ENCODE data around the gene FRYL. TPM values are rescaled to one million over a fixed set of nuclear protein-coding genes. Genes with fewer than 3 reads are reported as not detected.
"Not testable (repeated sequence)": the region's sequence is repeated elsewhere in the genome, so short reads cannot be mapped to it uniquely, and the experiment has no call there.

FRYL gene
- total and polyA plus RNA-seq, 9 donors, result 14.9 to 38.3 (median 20.3) TPM

DNA sequence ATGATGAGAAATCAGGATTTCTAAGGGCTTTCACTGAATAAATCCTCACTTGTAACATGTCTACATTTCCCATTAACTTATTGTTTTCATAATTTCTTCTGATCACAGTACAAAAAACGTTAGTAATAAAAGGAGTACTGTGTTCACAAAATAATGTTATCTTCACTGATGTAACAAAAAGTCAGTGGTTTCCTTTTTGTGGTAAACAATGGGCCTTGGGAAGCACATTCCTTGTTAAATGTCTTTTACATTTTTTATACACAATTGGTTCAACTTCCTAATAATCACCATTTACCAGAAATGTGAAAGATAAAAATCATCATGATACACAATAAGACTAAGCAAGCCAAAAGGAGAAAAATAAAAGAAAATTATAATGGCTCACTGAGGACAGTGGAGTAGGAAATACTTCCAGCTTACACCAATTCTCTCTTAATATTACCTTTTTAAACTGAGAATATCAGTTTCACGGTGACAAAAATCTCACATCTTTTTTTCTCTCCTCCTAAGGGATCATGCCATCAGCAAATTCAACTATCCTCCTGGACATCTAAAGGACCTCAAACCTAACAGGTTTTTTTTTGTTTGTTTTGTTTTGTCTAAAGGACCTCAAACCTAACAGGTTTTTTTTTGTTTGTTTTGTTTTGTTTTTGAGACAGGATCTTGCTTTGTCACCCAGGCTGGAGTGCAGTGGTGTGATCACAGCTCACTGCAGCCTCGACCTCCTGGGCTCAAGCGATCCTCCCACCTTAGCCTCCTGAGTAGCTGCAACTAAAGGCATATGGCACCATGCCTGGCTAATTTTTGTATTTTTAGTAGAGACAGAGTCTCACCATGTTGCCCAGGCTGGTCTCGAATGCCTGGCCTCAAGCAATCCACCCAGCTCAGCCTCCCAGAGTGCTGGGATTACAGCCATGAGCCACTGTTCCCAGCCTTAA is 57.3 kb downstream of the FRYL start:
- H3K27ac ChIP-seq (ENCODE audit: low read length), result no peak overlapping the region
- no peaks in the 10 kb centered on the region for H3K4me1 ChIP-seq (ENCODE audit: control insufficient read depth, insufficient read depth, low read length)
- WGBS (ENCODE audit: insufficient coverage), result 31% methylated on average over 1 of the region's 5 CpGs
- no peak for DNase-seq
- no peaks in the 10 kb centered on the region for H3K36me3 ChIP-seq (ENCODE audit: control insufficient read depth, insufficient read depth, low read length)
- H3K9me3 ChIP-seq (replicated peaks; ENCODE audit: control insufficient read depth, low read depth, low read length), result no peaks in the 10 kb centered on the region
- H3K27me3 ChIP-seq (ENCODE audit: control insufficient read depth, insufficient read depth, low read length), result no peaks in the 10 kb centered on the region
- no peak overlapping the region for H3K4me3 ChIP-seq (ENCODE audit: low read length)

DNA sequence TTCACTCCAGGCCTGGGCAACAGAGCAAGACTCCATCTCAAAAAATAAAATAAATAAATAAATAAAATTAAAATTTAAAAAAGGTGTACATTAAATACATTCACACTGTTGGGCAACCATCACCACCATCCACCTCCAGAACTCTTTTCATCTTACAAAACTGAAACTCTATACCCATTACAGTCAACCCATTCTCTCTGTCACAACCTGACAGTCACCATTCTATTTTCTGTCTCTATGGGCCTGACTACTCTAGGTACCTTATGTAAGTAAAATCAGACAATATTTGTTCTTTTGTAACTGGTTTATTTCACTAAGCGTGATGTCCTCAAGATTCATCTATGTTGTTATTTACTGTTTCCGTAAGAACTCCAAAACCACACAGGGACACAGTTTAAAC is 59.6 kb downstream of the FRYL start:
- no peaks in the 10 kb centered on the region for H3K36me3 ChIP-seq (ENCODE audit: control insufficient read depth, insufficient read depth, low read length)
- no peaks in the 10 kb centered on the region for H3K4me1 ChIP-seq (ENCODE audit: control insufficient read depth, insufficient read depth, low read length)
- no peak overlapping the region for H3K4me3 ChIP-seq (ENCODE audit: low read length)
- WGBS (ENCODE audit: insufficient coverage), result no CpG with 5 or more reads among the region's 2 CpGs
- DNase-seq, result no peak
- no peaks in the 10 kb centered on the region for H3K27me3 ChIP-seq (ENCODE audit: control insufficient read depth, insufficient read depth, low read length)
- H3K9me3 ChIP-seq (replicated peaks; ENCODE audit: control insufficient read depth, low read depth, low read length), result peaks cover 5% of the 10 kb centered on the region
- no peak overlapping the region for H3K27ac ChIP-seq (ENCODE audit: low read length)

DNA sequence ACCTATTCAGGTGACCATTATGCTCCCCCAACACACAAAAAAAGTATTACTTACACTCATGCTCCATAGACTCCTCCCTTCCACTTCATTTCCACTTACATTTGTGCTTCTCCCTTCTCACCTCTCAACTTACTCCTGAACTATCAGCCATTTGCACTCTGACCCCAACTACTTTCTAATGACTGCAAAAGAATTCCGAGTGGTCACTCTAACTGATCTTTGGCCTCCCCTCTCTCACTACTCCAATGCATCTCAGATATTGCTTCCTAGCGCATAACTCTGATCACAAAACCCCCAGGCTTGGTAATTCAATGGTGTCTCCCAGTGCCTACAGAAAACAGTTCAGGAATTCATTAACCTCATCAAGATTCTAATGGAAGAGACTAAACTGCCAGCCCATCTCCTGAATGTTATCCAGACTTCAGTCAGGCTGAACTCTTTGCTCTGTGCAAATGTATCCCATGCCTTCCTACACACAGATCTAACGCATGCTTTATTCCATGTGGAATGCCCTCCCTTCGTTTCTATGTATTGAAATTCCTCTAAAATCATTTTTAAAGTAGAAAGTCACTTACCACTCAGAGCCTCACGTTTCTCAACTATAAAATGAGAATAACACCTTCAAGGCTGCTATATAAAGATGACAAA is 61.1 kb downstream of the FRYL start:
- Histone ChIP-seq H3K4me3 (ENCODE audit: low read length) (no peak overlapping the region), H3K9me3 (replicated peaks; ENCODE audit: control insufficient read depth, low read depth, low read length) (peaks cover 5% of the 10 kb centered on the region), H3K4me1 (ENCODE audit: control insufficient read depth, insufficient read depth, low read length) (no peaks in the 10 kb centered on the region), H3K36me3 (ENCODE audit: control insufficient read depth, insufficient read depth, low read length) (no peaks in the 10 kb centered on the region), H3K27ac (ENCODE audit: low read length) (no peak overlapping the region), H3K27me3 (ENCODE audit: control insufficient read depth, insufficient read depth, low read length) (no peaks in the 10 kb centered on the region)
- 75% methylated on average over 2 of the region's 5 CpGs for WGBS (ENCODE audit: insufficient coverage)
- no peak for DNase-seq

DNA sequence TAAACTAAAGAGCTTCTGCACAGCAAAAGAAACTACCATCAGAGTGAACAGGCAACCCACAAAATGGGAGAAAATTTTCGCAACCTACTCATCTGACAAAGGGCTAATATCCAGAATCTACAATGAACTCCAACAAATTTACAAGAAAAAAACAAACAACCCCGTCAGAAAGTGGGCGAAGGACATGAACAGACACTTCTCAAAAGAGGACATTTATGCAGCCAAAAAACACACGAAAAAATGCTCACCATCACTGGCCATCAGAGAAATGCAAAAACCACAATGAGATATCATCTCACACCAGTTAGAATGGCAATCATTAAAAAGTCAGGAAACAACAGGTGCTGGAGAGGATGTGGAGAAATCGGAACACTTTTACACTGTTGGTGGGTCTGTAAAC is 63.8 kb downstream of the FRYL start:
- no CpG with 5 or more reads among the region's 5 CpGs for WGBS (ENCODE audit: insufficient coverage)
- not testable (repeated sequence) for H3K4me1 ChIP-seq (ENCODE audit: control insufficient read depth, insufficient read depth, low read length); H3K9me3 ChIP-seq (replicated peaks; ENCODE audit: control insufficient read depth, low read depth, low read length); DNase-seq; H3K27me3 ChIP-seq (ENCODE audit: control insufficient read depth, insufficient read depth, low read length); H3K27ac ChIP-seq (ENCODE audit: low read length); H3K4me3 ChIP-seq (ENCODE audit: low read length); H3K36me3 ChIP-seq (ENCODE audit: control insufficient read depth, insufficient read depth, low read length)

DNA sequence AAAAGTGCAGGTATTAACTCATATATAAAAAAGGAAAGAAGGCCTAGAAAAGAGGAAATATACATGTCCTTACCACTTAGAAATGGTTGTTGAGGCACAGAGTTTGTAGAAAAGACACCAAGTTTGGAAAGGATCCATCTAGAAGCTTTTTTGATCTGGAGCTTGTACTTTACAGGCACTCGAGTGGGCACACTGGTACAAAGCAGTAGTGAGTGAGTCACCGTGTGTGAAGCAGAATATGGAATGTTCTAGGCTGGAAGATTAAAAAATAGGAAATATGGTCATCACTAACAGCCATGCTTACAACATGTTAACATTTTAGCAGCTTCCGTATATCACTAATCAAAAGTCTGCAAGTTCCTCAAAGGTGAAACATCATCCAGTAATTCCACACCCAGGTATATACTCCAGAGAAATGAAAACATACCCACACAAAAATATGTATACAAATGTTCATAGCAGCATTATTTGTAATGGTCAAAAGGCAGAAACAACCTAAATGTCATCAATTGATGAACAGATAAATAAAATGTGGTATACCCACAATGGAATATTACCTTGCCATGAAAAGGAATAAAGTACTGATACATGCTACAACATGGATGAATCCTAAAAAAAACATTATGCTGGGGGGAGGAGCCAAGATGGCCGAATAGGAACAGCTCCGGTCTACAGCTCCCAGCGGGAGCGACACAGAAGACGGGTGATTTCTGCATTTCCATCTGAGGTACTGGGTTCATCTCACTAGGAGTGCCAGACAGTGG is 69.5 kb downstream of the FRYL start:
- H3K4me1 ChIP-seq (ENCODE audit: control insufficient read depth, insufficient read depth, low read length), result no peaks in the 10 kb centered on the region
- DNase-seq, result no peak
- no peaks in the 10 kb centered on the region for H3K9me3 ChIP-seq (replicated peaks; ENCODE audit: control insufficient read depth, low read depth, low read length)
- H3K36me3 ChIP-seq (ENCODE audit: control insufficient read depth, insufficient read depth, low read length), result peaks cover 2% of the 10 kb centered on the region
- no peak overlapping the region for H3K4me3 ChIP-seq (ENCODE audit: low read length)
- WGBS (ENCODE audit: insufficient coverage), result 95% methylated on average over 5 of the region's 8 CpGs
- no peaks in the 10 kb centered on the region for H3K27me3 ChIP-seq (ENCODE audit: control insufficient read depth, insufficient read depth, low read length)
- H3K27ac ChIP-seq (ENCODE audit: low read length), result no peak overlapping the region

DNA sequence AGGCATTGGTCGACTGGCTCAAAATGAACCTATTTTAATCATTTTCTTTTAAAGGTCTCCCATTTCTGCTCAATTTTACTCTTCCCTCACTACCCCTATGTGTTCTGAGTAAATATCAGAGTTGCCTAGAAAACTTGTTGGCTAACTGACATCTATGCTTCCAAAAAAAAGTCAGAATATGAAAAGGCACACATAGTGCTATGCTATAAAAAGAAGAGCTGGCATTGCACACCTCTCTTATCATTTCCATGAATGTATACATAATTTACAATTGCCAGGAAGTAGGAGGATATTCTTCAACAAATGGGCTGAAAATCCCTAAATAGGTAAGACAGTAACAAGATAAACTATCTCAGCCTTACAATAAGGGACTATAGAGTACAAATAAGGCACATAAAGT is 70.2 kb downstream of the FRYL start:
- Histone ChIP-seq H3K27ac (ENCODE audit: low read length) (no peak overlapping the region), H3K4me1 (ENCODE audit: control insufficient read depth, insufficient read depth, low read length) (no peaks in the 10 kb centered on the region), H3K36me3 (ENCODE audit: control insufficient read depth, insufficient read depth, low read length) (peaks cover 2% of the 10 kb centered on the region), H3K9me3 (replicated peaks; ENCODE audit: control insufficient read depth, low read depth, low read length) (no peaks in the 10 kb centered on the region), H3K4me3 (ENCODE audit: low read length) (no peak overlapping the region), H3K27me3 (ENCODE audit: control insufficient read depth, insufficient read depth, low read length) (no peaks in the 10 kb centered on the region)
- WGBS (ENCODE audit: insufficient coverage), result no CpG with 5 or more reads among the region's 1 CpG
- no peak for DNase-seq

DNA sequence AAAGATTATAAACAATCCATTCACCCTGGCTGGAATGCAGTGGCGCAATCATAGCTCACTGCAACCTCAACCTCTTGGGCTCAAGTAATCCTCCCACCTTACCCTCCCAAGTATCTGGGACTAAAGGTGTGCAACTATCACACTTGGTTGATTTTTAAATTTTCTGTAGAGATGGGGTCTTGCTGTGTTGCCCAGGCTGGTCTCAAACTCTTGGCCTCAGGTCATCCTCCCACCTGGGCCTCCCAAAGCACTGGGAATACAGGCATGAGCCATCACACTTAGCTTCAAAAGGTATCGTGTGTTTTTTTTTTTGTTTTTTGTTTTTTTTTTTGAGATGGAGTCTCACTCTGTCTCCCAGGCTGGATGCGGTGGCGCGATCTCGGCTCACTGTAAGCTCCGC is 71.5 kb downstream of the FRYL start:
- Histone ChIP-seq H3K4me1 (ENCODE audit: control insufficient read depth, insufficient read depth, low read length) (no peaks in the 10 kb centered on the region), H3K27ac (ENCODE audit: low read length) (no peak overlapping the region), H3K27me3 (ENCODE audit: control insufficient read depth, insufficient read depth, low read length) (no peaks in the 10 kb centered on the region), H3K9me3 (replicated peaks; ENCODE audit: control insufficient read depth, low read depth, low read length) (no peaks in the 10 kb centered on the region), H3K4me3 (ENCODE audit: low read length) (no peak overlapping the region), H3K36me3 (ENCODE audit: control insufficient read depth, insufficient read depth, low read length) (peaks cover 2% of the 10 kb centered on the region)
- WGBS (ENCODE audit: insufficient coverage), result 100% methylated on average over 1 of the region's 7 CpGs
- DNase-seq, result no peak

DNA sequence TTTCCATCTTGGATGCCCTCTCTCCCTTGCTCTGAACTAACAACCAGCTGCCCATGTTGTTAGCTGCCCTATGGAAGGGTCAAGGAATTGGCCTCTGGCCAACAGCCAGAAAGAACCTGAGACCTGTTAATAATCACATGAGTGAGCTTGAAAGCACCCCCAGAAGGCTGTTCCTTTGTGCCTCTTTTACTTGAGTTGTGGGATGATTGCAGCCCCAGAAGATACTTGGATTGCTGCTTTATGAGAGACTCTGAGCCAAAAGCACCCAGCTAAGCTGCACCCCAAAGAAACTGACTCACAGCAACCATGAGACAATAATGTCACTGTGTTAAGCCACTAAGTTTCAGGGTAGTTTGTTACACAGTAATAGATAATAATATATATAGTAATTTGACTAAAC is 73.3 kb downstream of the FRYL start:
- peak; percentile 10 for DNase-seq

DNA sequence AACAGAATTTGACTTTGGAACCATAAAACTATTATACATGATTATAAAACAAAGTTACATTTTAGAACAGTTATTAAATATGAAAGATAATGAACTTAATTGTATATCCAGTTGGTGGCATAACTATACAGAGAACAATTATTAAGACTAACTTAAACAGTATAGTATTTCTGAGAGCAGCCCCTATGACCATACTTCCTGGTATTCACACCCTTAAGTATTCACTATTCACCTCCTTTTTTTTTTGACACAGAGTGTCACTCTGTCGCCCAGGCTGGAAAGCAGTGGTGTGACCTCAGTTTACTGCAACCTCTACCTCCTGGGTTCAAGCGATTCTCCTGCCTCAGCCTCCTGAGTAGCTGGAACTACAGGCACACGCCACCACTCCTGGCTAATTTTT is 74.5 kb downstream of the FRYL start:
- Histone ChIP-seq H3K27me3 (ENCODE audit: control insufficient read depth, insufficient read depth, low read length) (no peaks in the 10 kb centered on the region), H3K4me1 (ENCODE audit: control insufficient read depth, insufficient read depth, low read length) (no peaks in the 10 kb centered on the region), H3K27ac (ENCODE audit: low read length) (no peak overlapping the region), H3K4me3 (ENCODE audit: low read length) (no peak overlapping the region), H3K9me3 (replicated peaks; ENCODE audit: control insufficient read depth, low read depth, low read length) (no peaks in the 10 kb centered on the region), H3K36me3 (ENCODE audit: control insufficient read depth, insufficient read depth, low read length) (peaks cover 2% of the 10 kb centered on the region)
- DNase-seq, result no peak
- WGBS (ENCODE audit: insufficient coverage), result 79% methylated on average over 2 of the region's 3 CpGs

More for the DNA sequence above, 73.3 kb downstream of the FRYL start:
- Histone ChIP-seq H3K27ac (ENCODE audit: low read length) (no peak overlapping the region), H3K4me1 (ENCODE audit: control insufficient read depth, insufficient read depth, low read length) (no peaks in the 10 kb centered on the region), H3K4me3 (ENCODE audit: low read length) (no peak overlapping the region), H3K9me3 (replicated peaks; ENCODE audit: control insufficient read depth, low read depth, low read length) (no peaks in the 10 kb centered on the region), H3K36me3 (ENCODE audit: control insufficient read depth, insufficient read depth, low read length) (peaks cover 2% of the 10 kb centered on the region), H3K27me3 (ENCODE audit: control insufficient read depth, insufficient read depth, low read length) (no peaks in the 10 kb centered on the region)
